Measurements from ENCODE around the gene CD44.

The CD44 gene

GRCh38 chr11:35262056-35262455, 123.1 kb downstream of the CD44 start:
- no peak for DNase-seq (ENCODE audit: low read depth)

DNA sequence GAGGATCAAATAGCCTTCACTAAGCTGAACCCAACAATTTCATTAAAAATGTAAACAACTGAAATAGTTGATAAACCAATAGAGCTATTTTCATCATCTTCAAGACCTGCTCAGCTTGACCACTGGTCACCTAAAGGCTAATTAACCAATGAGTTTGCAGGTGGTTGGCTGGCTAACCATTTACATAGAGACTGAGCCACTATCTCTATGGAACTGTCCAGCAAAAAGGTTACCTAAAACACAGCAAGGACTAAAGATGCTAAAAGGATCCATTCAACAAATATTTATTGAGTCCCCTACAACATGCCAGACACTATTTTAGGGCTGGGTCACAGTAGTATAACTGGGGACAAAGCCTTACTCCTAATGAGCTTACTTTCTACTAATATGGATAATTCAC, 123.8 kb downstream of the CD44 start:
- no peak for DNase-seq (ENCODE audit: low read depth)

- DNase-seq (ENCODE audit: low read depth), result no peak
Measured at GRCh38 chr11:35265755-35266454, 126.9 kb downstream of the CD44 start.

- DNase-seq (ENCODE audit: low read depth), result peak; percentile 91
Measured at GRCh38 chr11:35267504-35267903, 128.5 kb downstream of the CD44 start.

- DNase-seq (ENCODE audit: low read depth), result no peak
Measured at GRCh38 chr11:35270342-35270741, 131.4 kb downstream of the CD44 start.

- DNase-seq (ENCODE audit: low read depth), result no peak
Measured at GRCh38 chr11:35271031-35271430, 132.1 kb downstream of the CD44 start.

DNA sequence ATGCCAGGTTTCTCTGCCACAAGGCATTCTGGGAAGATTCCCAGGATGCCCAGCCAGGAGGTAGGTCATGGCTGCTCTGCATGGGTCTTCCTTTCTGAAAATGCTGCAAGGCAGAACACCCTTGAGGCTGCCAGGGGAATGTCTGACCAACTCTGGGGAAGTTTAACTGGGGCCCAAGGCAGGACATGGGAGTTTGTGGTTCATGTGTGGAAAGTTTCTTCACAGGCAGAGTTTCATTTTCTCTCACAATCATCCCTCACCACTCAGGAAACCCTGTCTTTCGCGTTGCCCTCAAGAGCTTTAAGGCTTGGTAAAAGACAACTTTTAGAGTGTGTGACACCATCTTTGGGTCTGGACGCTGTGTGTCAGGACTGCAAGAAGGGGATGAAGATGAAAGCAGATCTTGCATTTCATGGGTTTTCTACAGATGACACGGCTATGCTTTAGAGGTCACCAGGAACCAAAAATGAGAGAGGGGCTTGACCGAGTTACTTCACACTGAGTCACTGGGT, 133.5 kb downstream of the CD44 start:
- no peak for DNase-seq (ENCODE audit: low read depth)

DNA sequence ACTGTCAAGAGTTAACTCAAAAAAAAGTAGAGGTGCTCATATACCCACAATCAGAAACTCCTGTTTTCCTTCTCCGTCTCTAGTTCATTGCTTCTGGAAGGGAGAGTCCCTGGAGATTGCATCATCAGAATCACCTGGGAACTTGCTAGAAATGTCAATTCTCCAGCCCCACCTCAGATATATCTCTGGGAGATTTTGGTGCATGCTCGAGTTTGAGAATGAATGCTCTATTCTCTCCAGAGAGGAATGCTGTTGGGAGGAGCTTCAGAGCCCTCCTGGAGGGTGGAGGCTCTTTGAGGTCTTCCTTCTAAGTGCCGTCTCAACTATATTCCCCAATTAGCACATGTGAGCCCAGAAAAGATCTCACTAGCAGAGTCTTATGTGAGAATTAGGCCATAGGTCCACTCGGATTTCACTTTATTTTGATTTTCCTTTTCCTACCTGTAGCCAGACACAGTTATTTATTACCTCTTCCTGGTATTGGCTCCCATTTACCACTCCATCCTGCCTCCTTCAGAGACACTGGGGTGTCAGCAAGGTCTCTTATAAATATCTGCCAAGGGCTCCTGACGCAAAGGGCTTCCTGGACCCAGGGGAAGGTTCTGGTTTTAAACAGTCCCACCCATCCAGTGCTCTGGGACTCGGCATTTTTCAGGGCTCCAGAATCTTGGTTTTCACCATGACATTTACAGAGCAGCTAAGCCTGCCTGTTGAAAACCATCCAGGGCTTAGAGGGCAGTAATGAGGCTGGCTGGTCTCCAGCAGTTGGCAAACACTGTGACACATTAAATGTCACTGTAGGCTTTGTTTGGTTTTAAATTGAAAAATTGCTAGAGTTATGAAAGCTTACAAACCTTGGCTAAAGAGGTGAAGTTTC, 136.2 kb downstream of the CD44 start:
- DNase-seq (ENCODE audit: low read depth), result peak; percentile 63

DNA sequence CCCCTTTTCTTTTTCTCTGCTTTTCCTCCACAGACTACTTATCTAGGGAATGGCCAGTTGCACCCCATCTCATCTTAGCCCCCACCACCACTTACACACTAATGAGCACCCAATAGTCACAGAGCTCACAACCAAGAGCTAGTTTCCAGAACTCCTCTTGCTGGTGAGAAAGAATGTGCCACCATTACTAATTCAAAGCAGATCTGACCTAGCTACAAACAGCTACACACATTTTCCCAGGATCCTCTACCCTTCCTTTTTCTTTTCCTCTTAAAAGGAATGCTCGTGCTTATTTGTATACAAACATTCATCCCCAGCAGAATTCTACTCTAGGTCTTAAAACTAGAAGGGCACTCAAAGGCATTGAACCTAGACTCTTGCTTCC, 136.8 kb downstream of the CD44 start:
- DNase-seq (ENCODE audit: low read depth), result peak; percentile 50

DNA sequence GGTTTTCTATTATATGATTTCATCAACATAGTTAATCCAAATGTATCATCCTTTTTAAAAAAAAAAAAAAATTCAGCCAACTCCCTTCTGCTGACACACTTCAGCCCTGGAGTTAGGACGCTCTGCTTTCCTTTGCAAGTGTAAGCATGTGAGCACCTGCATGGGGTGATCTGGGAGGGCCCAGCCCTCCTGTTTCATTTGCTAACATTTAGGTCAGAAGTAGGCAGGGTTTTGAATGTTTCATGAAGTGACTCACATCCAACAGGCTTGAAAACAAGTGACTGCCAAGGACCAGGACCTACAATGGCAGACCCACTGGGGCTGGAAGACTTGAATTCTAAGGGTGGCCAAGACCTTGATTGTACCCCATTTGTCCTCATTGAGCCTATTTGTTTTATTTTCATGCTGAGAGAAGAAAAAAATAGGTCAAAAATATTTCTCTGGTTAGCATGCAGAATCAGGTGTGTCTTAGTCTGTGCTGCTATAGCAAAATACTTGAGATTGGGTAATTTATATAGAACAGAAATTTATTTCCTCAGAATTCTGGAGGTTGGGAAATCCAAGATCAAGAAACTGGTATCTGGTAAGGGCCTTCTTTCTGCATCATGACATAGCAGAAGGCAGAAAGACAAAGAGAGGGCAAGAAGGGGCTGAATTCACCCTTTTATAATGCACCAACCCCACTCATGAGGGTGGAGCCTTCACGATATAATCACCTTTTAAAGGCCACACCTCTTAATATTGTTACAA, 137.6 kb downstream of the CD44 start:
- no peak for DNase-seq (ENCODE audit: low read depth)

GRCh38 chr11:35277827-35278226, 138.9 kb downstream of the CD44 start:
- DNase-seq (ENCODE audit: low read depth), result no peak

- no peak for DNase-seq (ENCODE audit: low read depth)
Measured at GRCh38 chr11:35280727-35281126, 141.8 kb downstream of the CD44 start.

DNA sequence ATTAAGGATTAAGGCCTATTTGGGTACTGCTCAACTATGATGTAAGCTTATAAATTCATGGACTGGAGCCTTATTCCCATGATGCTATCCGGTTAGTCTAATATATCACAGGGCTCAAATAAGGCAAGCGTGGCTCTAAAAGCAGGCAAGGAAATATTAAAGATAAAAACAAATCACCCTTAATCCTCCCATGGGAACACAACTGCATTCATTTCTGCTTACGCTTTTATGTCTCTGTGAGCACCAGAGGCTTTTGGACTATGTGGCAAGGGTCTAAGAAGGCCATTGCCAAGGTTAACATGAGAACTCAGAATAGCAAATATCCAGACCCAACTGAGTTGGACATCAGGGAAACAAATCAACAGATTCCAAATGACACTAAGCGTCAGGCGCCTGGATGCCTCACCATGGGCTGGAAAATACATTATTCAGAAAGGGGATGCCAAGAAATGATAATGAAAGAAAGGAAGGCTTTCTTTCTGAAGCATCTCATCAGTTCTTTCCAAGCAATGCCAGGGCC, 142.3 kb downstream of the CD44 start:
- no peak for DNase-seq (ENCODE audit: low read depth)

Measured in EH (cell line).